HepG2 (cell line): Measurements from ENCODE around the gene SEMA3B. TPM values are rescaled to one million over a fixed set of nuclear protein-coding genes. Genes with fewer than 3 reads are reported as not detected.

ENCODE experiments used
- TEAD2 ChIP-seq: sonication (generic); formaldehyde crosslinking; IDR thresholded peaks from 2 replicates; pipeline ENCODE4 v1.9.0; 2021; ENCODE audit warnings: missing genetic modification reagents
- THYN1 ChIP-seq: sonication (generic); formaldehyde crosslinking; IDR thresholded peaks from 2 replicates; pipeline ENCODE4 v1.8.1; 2023; ENCODE audit warnings: low read depth, mild to moderate bottlenecking, moderate library complexity, missing genetic modification reagents, borderline replicate concordance
- ZNF451 ChIP-seq: sonication (generic); formaldehyde crosslinking; IDR thresholded peaks from 2 replicates; pipeline ENCODE4 v1.5.0; 2020; ENCODE audit warnings: mild to moderate bottlenecking, missing genetic modification reagents
- ZSCAN20 ChIP-seq: sonication (generic); formaldehyde crosslinking; IDR thresholded peaks from 2 replicates; pipeline ENCODE4 v1.4.0; 2020; ENCODE audit warnings: missing genetic modification reagents, mild to moderate bottlenecking, borderline replicate concordance
- polyA plus RNA-seq, 8 experiments: library from polyadenylated mRNA; depleted of rRNA in 3 of 8; stranded (reverse) in 7 of 8; unstranded in 1 of 8; fragments of >200 nt; fragmentation: Illumina TruSeq in 4 of 8; extraction: Trizol in 4 of 8; gene quantifications; 2 replicates each; pipeline versions ENCODE4 v1.2.1 to v1.2.3, GENCODE V29; 2011 to 2016; ENCODE audit warnings: low read depth in 4 of 8, missing spikeins in 1 of 8, mixed read lengths in 1 of 8; ENCODE audit not compliant: insufficient read depth in 1 of 8
- total RNA-seq, 5 experiments: library from RNA; depleted of rRNA; stranded (reverse); fragments of >200 nt; fragmentation: Illumina TruSeq; extraction: Trizol; gene quantifications; 2 replicates each; pipeline ENCODE4 v1.2.3, GENCODE V29; 2016; ENCODE audit warnings: low read depth in 1 of 5
- TF ChIP-seq, protein P1 (sequence below): fragments of 450-650 bp; IDR thresholded peaks from 2 replicates; pipeline ENCODE4 v1.6.1; 2017
- TF ChIP-seq, protein P2 (sequence below), 2 experiments: sonication (generic) in 1 of 2; formaldehyde crosslinking in 1 of 2; IDR thresholded peaks; 2 replicates each; pipeline versions ENCODE4 v1.5.1 to v1.6.1; 2011 to 2020; ENCODE audit warnings: borderline replicate concordance in 1 of 2, low read depth in 1 of 2, low read length in 1 of 2, mild to moderate bottlenecking in 1 of 2, missing genetic modification reagents in 1 of 2, moderate library complexity in 1 of 2
- TF ChIP-seq, protein P3 (sequence below): sonication (generic); formaldehyde crosslinking; IDR thresholded peaks from 2 replicates; pipeline ENCODE4 v1.8.0; 2022; ENCODE audit warnings: low read depth, missing genetic modification reagents
- TF ChIP-seq, protein P4 (sequence below): conservative IDR thresholded peaks from 2 replicates; pipeline ENCODE4 v1.6.1; 2018; ENCODE audit warnings: missing genetic modification reagents
- TF ChIP-seq, protein P5 (sequence below): sonication (generic); formaldehyde crosslinking; IDR thresholded peaks from 2 replicates; pipeline ENCODE4 v1.4.0; 2020; ENCODE audit warnings: missing genetic modification reagents, mild to moderate bottlenecking, borderline replicate concordance
- TF ChIP-seq, protein P6 (sequence below): sonication (generic); formaldehyde crosslinking; IDR thresholded peaks from 2 replicates; pipeline ENCODE4 v1.4.0; 2020; ENCODE audit warnings: missing genetic modification reagents, mild to moderate bottlenecking, borderline replicate concordance
- TF ChIP-seq, protein P7 (sequence below): sonication (generic); formaldehyde crosslinking; IDR thresholded peaks from 2 replicates; pipeline ENCODE4 v1.4.0; 2020; ENCODE audit warnings: missing genetic modification reagents

SEMA3B gene
- total and polyA plus RNA-seq, 2 of the 13 experiments (the other 11 are each of a cell fraction or from before 2014, with no cell fraction given): 93.2 to 158 TPM

DNA sequence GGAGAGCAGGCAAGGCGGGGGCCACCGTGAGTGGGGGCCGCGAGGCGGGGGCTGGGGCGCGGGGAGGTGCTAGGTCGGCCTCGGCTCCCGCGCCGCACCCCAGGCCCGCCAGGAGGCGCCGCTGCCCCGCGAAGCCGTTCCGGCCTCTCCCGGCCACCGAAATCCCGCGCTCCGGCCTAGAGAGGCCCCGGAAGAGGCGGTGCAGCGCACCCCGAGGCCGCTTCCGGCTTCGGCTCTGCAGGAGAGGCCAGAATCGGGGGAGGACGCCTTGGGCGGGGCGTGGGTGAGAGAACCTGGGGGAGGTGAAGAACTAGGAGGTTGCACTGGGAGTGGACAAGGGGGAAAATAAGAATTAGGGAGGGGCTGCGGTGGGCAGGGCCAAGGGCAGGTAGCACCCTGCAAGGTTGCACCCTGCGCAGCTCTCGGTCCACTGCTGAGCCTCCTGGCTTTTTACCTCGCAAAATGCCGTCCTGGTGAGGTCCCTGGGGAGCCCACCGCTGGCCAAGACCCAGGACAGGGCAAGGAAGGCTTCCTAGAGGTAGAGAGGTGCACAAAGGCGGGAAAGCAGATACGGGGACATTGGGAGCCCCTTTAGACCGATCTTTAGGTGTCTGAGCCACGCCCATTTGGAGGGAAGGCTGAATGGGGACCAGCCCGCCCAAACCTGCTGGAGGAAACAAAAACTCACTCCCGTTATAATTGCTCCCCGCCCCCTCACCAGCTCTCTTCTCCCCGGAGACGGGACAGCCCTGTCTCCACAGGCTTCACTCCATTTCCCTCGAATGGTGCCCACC, 41.4 kb upstream of the SEMA3B start (continued):
- TF ChIP-seq, protein P1, sequence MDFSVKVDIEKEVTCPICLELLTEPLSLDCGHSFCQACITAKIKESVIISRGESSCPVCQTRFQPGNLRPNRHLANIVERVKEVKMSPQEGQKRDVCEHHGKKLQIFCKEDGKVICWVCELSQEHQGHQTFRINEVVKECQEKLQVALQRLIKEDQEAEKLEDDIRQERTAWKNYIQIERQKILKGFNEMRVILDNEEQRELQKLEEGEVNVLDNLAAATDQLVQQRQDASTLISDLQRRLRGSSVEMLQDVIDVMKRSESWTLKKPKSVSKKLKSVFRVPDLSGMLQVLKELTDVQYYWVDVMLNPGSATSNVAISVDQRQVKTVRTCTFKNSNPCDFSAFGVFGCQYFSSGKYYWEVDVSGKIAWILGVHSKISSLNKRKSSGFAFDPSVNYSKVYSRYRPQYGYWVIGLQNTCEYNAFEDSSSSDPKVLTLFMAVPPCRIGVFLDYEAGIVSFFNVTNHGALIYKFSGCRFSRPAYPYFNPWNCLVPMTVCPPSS: no peak
- TF ChIP-seq, protein P2, sequence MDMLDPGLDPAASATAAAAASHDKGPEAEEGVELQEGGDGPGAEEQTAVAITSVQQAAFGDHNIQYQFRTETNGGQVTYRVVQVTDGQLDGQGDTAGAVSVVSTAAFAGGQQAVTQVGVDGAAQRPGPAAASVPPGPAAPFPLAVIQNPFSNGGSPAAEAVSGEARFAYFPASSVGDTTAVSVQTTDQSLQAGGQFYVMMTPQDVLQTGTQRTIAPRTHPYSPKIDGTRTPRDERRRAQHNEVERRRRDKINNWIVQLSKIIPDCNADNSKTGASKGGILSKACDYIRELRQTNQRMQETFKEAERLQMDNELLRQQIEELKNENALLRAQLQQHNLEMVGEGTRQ (IDR thresholded peaks at IDR 0.05; ENCODE audit: low read depth, low read length): no peak
- TF ChIP-seq, protein P2 (CRISPR knock-in tag; IDR thresholded peaks at IDR 0.05; ENCODE audit: borderline replicate concordance): no peak
- TF ChIP-seq TEAD2 (CRISPR knock-in tag): no peak
- TF ChIP-seq, protein P3, sequence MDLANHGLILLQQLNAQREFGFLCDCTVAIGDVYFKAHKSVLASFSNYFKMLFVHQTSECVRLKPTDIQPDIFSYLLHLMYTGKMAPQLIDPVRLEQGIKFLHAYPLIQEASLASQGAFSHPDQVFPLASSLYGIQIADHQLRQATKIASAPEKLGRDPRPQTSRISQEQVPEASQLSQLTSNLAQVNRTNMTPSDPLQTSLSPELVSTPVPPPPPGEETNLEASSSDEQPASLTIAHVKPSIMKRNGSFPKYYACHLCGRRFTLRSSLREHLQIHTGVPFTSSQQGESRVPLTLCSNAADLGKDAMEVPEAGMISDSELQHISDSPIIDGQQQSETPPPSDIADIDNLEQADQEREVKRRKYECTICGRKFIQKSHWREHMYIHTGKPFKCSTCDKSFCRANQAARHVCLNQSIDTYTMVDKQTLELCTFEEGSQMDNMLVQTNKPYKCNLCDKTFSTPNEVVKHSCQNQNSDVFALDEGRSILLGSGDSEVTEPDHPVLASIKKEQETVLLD: no peak
- TF ChIP-seq, protein P4, sequence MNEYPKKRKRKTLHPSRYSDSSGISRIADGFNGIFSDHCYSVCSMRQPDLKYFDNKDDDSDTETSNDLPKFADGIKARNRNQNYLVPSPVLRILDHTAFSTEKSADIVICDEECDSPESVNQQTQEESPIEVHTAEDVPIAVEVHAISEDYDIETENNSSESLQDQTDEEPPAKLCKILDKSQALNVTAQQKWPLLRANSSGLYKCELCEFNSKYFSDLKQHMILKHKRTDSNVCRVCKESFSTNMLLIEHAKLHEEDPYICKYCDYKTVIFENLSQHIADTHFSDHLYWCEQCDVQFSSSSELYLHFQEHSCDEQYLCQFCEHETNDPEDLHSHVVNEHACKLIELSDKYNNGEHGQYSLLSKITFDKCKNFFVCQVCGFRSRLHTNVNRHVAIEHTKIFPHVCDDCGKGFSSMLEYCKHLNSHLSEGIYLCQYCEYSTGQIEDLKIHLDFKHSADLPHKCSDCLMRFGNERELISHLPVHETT: peak; percentile 86
- TF ChIP-seq ZNF451 (CRISPR knock-in tag): no peak
- TF ChIP-seq, protein P5, sequence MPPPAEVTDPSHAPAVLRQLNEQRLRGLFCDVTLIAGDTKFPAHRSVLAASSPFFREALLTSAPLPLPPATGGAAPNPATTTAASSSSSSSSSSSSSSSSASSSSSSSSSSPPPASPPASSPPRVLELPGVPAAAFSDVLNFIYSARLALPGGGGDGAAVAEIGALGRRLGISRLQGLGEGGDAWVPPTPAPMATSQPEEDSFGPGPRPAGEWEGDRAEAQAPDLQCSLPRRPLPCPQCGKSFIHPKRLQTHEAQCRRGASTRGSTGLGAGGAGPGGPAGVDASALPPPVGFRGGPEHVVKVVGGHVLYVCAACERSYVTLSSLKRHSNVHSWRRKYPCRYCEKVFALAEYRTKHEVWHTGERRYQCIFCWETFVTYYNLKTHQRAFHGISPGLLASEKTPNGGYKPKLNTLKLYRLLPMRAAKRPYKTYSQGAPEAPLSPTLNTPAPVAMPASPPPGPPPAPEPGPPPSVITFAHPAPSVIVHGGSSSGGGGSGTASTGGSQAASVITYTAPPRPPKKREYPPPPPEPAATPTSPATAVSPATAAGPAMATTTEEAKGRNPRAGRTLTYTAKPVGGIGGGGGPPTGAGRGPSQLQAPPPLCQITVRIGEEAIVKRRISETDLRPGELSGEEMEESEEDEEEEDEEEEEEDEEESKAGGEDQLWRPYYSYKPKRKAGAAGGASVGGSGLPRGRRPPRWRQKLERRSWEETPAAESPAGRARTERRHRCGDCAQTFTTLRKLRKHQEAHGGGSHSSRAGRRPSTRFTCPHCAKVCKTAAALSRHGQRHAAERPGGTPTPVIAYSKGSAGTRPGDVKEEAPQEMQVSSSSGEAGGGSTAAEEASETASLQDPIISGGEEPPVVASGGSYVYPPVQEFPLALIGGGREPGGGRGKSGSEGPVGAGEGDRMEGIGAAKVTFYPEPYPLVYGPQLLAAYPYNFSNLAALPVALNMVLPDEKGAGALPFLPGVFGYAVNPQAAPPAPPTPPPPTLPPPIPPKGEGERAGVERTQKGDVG: no peak
- TF ChIP-seq, protein P6, sequence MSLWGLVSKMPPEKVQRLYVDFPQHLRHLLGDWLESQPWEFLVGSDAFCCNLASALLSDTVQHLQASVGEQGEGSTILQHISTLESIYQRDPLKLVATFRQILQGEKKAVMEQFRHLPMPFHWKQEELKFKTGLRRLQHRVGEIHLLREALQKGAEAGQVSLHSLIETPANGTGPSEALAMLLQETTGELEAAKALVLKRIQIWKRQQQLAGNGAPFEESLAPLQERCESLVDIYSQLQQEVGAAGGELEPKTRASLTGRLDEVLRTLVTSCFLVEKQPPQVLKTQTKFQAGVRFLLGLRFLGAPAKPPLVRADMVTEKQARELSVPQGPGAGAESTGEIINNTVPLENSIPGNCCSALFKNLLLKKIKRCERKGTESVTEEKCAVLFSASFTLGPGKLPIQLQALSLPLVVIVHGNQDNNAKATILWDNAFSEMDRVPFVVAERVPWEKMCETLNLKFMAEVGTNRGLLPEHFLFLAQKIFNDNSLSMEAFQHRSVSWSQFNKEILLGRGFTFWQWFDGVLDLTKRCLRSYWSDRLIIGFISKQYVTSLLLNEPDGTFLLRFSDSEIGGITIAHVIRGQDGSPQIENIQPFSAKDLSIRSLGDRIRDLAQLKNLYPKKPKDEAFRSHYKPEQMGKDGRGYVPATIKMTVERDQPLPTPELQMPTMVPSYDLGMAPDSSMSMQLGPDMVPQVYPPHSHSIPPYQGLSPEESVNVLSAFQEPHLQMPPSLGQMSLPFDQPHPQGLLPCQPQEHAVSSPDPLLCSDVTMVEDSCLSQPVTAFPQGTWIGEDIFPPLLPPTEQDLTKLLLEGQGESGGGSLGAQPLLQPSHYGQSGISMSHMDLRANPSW (CRISPR knock-in tag): no peak
- TF ChIP-seq THYN1 (CRISPR knock-in tag): no peak
- TF ChIP-seq, protein P7, sequence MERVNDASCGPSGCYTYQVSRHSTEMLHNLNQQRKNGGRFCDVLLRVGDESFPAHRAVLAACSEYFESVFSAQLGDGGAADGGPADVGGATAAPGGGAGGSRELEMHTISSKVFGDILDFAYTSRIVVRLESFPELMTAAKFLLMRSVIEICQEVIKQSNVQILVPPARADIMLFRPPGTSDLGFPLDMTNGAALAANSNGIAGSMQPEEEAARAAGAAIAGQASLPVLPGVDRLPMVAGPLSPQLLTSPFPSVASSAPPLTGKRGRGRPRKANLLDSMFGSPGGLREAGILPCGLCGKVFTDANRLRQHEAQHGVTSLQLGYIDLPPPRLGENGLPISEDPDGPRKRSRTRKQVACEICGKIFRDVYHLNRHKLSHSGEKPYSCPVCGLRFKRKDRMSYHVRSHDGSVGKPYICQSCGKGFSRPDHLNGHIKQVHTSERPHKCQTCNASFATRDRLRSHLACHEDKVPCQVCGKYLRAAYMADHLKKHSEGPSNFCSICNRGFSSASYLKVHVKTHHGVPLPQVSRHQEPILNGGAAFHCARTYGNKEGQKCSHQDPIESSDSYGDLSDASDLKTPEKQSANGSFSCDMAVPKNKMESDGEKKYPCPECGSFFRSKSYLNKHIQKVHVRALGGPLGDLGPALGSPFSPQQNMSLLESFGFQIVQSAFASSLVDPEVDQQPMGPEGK (CRISPR knock-in tag): peak; percentile 87
- TF ChIP-seq ZSCAN20 (CRISPR knock-in tag): peak; percentile 41; the same call in 1 of the 2 replicates
